ENCODE results near the gene PKP2.

GRCh38 chr12:32742133-32742532, 154.4 kb downstream of the PKP2 start:
- TF ChIP-seq NFIC (IDR thresholded peaks at IDR 0.05) (no peak), ZMIZ1 (IDR thresholded peaks at IDR 0.05; ENCODE audit: low read depth in 2 of 2, low read length in 2 of 2) (no peak), SMARCC2 (IDR thresholded peaks at IDR 0.05; ENCODE audit: low read depth) (no peak), MYC (IDR thresholded peaks at IDR 0.05; ENCODE audit: low read depth, low read length) (no peak), MYC (CRISPR knock-in tag; IDR thresholded peaks at IDR 0.05; ENCODE audit: borderline replicate concordance, low read depth) (no peak)
